ENCODE measurements around the gene LIX1. TPM values are rescaled to one million over a fixed set of nuclear protein-coding genes. Genes with fewer than 3 reads are reported as not detected.

The LIX1 gene
- total RNA-seq, 2 donors from 2014 or later = 0.61 TPM; not detected in 1

- no peak for DNase-seq
- Histone ChIP-seq H3K9ac (ENCODE audit: low read depth in 2 of 2, low read length in 2 of 2) (no peak overlapping the region), H3K4me1 (no peaks in the 10 kb centered on the region), H3K36me3 (no peaks in the 10 kb centered on the region), H3K27ac (no peak overlapping the region), H3K9me3 (no peaks in the 10 kb centered on the region), H3K27me3 (no peaks in the 10 kb centered on the region), H3K4me3 (no peak overlapping the region)
- intact Hi-C loops (cut with DNase I) = no loop called here
- TF ChIP-seq CTCF (IDR thresholded peaks at IDR 0.05) = no peak
Measured at GRCh38 chr5:97067296-97067850, 75.0 kb downstream of the LIX1 start.

GRCh38 chr5:97065475-97065874, 76.9 kb downstream of the LIX1 start:
- no peaks in the 10 kb centered on the region for H3K9me3 ChIP-seq
- H3K9ac ChIP-seq (ENCODE audit: low read depth in 2 of 2, low read length in 2 of 2) = no peak overlapping the region
- H3K27ac ChIP-seq = no peak overlapping the region
- H3K4me1 ChIP-seq = no peaks in the 10 kb centered on the region
- H3K4me3 ChIP-seq = no peak overlapping the region
- no peaks in the 10 kb centered on the region for H3K27me3 ChIP-seq
- DNase-seq = no peak
- TF ChIP-seq CTCF (IDR thresholded peaks at IDR 0.05) = no peak
- H3K36me3 ChIP-seq = no peaks in the 10 kb centered on the region
- intact Hi-C loops (cut with DNase I) = no loop called here

GRCh38 chr5:97063251-97063650, 79.2 kb downstream of the LIX1 start:
- no peak overlapping the region for H3K27ac ChIP-seq
- no peak for TF ChIP-seq CTCF (IDR thresholded peaks at IDR 0.05)
- no peaks in the 10 kb centered on the region for H3K27me3 ChIP-seq
- DNase-seq = no peak
- H3K36me3 ChIP-seq = no peaks in the 10 kb centered on the region
- intact Hi-C loops (cut with DNase I) = no loop called here
- H3K9me3 ChIP-seq = no peaks in the 10 kb centered on the region
- no peak overlapping the region for H3K4me3 ChIP-seq
- H3K9ac ChIP-seq (ENCODE audit: low read depth in 2 of 2, low read length in 2 of 2) = no peak overlapping the region
- H3K4me1 ChIP-seq = no peaks in the 10 kb centered on the region

GRCh38 chr5:97062046-97062445, 80.4 kb downstream of the LIX1 start:
- H3K9me3 ChIP-seq = no peaks in the 10 kb centered on the region
- TF ChIP-seq CTCF (IDR thresholded peaks at IDR 0.05) = no peak
- no peak overlapping the region for H3K4me3 ChIP-seq
- intact Hi-C loops (cut with DNase I) = no loop called here
- DNase-seq = no peak
- H3K27ac ChIP-seq = no peak overlapping the region
- no peaks in the 10 kb centered on the region for H3K36me3 ChIP-seq
- H3K9ac ChIP-seq (ENCODE audit: low read depth in 2 of 2, low read length in 2 of 2) = no peak overlapping the region
- no peaks in the 10 kb centered on the region for H3K4me1 ChIP-seq
- no peaks in the 10 kb centered on the region for H3K27me3 ChIP-seq

- no peak for TF ChIP-seq CTCF (IDR thresholded peaks at IDR 0.05)
- Histone ChIP-seq H3K27ac (no peak overlapping the region), H3K4me3 (no peak overlapping the region), H3K9ac (ENCODE audit: low read depth in 2 of 2, low read length in 2 of 2) (no peak overlapping the region), H3K9me3 (no peaks in the 10 kb centered on the region), H3K4me1 (no peaks in the 10 kb centered on the region), H3K36me3 (no peaks in the 10 kb centered on the region), H3K27me3 (no peaks in the 10 kb centered on the region)
- intact Hi-C loops (cut with DNase I) = no loop called here
- no peak for DNase-seq
Measured at GRCh38 chr5:97056263-97056662, 86.1 kb downstream of the LIX1 start.

Measured in colonic mucosa (tissue), 4 donors.